ENCODE data around the gene VSX2. TPM values are rescaled to one million over a fixed set of nuclear protein-coding genes. Genes with fewer than 3 reads are reported as not detected.
A peak's percentile ranks its signal among the peaks of the same experiment; 100 is the strongest.

The VSX2 gene
- not detected in 2 replicates for total RNA-seq

DNA sequence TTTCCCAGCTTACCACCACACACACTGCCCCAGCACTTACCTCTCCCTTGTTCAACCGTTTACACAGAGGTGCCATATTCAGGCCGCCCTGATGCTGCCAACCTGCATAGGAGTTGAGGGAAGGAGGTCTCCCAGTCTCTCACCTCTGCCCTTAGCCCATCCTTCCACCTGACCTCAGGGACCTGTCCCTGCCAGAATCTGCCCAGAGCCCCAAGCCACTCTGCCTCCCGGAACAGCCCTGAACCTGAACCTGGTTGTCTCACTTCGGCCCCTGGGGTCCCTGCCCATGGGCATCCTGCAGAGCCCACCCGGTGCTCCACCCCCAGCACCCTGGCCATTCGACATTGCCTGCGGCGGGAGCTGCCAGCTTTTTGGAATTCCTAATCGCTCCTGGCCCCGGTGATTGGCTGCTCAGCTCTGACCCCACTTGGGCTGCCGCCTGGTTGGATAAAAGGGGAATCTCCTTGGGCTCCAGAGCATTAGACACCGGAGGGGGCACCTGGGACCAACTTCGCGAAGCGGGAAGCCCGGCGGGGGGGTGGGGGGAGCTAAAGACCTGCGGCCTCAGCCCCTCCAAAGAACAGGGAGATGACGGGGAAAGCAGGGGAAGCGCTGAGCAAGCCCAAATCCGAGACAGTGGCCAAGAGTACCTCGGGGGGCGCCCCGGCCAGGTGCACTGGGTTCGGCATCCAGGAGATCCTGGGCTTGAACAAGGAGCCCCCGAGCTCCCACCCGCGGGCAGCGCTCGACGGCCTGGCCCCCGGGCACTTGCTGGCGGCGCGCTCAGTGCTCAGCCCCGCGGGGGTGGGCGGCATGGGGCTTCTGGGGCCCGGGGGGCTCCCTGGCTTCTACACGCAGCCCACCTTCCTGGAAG is at the start of gene VSX2:
Gene VSX2, plus strand, starts transcription at position 476 of the 874 bp plus-strand sequence. Its CDS starts 113 bp downstream, at position 589.
- peak within 1 kb of the TSS; percentile 22 for H3K4me3 Mint-ChIP-seq

DNA sequence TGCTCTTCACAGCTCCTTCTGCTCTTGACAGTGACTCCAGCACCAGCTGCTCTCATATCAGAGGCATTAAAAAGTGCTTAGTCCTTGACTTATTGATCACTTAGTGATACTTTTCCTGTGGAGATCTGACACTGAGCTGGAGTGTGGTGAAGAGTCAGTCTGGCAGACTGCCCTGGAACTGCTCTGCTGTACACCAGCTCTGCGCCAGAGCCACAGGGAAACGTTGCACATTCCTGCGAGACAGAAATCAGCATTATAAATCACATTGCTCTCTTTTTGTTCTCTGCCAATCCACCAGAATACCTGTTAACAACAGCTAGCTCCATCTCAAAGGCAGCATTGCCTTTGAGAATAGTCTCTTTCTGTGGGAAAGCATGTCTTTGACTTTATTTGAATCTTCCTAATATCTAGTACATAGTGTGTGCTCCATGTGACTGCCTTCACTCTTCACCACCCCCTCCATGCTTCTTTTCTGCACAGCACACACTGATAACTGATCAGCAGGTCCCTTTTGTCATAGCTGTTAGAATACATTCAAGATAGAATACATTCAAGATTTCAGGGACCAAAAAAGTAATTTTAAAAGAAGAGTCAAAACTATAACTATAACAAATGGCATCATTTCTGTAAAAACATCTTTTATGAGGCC is 48.2 kb upstream of the VSX2 start:
- Mint-ChIP-seq H3K4me1 (ENCODE audit: low read depth) (no peaks in the 10 kb centered on the region), H3K27me3 (ENCODE audit: insufficient read depth) (peaks cover 2% of the 10 kb centered on the region), H3K36me3 (ENCODE audit: low read depth) (no peaks in the 10 kb centered on the region), H3K27ac (no peak overlapping the region), H3K9me3 (no peaks in the 10 kb centered on the region), H3K4me3 (no peak overlapping the region)
- intact Hi-C loops (cut with micrococcal nuclease), result no loop called here
- no peak for DNase-seq (ENCODE audit: low spot score)

More for the DNA sequence above, at the start of gene VSX2:
- Mint-ChIP-seq H3K4me1 (ENCODE audit: low read depth) (peaks cover 12% of the 10 kb centered on the region), H3K9me3 (no peaks in the 10 kb centered on the region), H3K36me3 (ENCODE audit: low read depth) (no peaks in the 10 kb centered on the region), H3K27me3 (ENCODE audit: insufficient read depth) (peaks cover 73% of the 10 kb centered on the region), H3K27ac (no peak within 1 kb of the TSS)
- intact Hi-C loops (cut with micrococcal nuclease), result no loop called here
- no peak for DNase-seq (ENCODE audit: low spot score)

DNA sequence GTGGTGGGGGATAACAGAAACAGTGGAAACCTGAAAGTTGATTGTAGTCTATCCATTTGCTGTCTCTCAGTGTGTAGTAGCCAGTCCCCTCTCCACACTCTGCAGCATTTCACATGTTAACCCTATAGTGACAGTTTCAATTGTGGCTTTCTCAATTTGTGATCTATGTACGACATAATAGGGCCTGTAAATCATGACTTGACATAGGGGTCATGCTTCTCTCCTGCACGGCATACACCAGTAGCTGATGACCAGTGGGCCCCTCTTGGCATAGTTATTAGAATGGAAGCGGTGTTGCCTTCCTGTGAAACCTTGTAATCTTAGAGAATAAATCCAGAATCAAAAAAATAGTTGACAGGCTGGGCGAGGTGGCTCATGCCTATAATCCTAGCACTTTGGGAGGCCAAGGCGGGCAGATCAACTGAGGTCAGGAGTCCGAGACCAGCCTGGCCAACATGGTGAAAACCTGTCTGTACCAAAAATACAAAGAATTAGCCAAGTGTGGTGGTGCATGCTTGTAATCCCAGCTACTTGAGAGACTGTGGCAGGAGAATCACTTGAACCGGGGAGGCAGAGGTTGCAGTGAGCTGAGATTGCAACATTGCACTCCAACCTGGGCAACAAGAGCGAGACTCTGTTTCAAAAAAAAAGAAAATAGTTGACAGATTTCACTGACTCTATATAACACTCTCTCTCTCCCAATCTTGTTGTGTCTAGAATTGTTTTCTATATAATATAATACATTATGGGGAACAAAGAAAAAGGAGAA is 44.6 kb upstream of the VSX2 start:
- Mint-ChIP-seq H3K27ac (no peak overlapping the region), H3K36me3 (ENCODE audit: low read depth) (peaks cover 6% of the 10 kb centered on the region), H3K4me3 (no peak overlapping the region), H3K4me1 (ENCODE audit: low read depth) (no peaks in the 10 kb centered on the region), H3K9me3 (no peaks in the 10 kb centered on the region), H3K27me3 (ENCODE audit: insufficient read depth) (peaks cover 2% of the 10 kb centered on the region)
- intact Hi-C loops (cut with micrococcal nuclease), result no loop called here
- no peak for DNase-seq (ENCODE audit: low spot score)

DNA sequence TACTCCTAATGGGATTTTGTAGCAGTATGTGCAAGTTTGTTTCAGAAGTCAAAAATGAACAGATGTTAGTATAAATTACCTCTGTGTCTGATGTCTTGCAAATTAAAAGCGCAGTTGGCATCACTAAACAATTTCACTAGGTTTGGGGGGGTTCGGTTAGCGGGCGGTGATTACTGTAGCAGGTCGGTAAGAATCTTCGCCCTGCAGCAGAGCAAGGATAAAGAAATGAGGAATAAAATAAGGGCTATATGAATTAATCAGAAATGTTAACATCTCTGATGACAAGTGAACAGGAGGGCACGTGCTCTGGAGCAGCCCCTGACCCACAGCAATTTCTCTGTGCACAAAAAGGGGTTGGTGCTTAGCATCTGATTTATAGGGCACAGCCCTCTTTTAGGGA is 43.6 kb upstream of the VSX2 start:
- Mint-ChIP-seq H3K9me3 (no peaks in the 10 kb centered on the region), H3K4me3 (no peak overlapping the region), H3K27me3 (ENCODE audit: insufficient read depth) (peaks cover 2% of the 10 kb centered on the region), H3K27ac (no peak overlapping the region), H3K4me1 (ENCODE audit: low read depth) (no peaks in the 10 kb centered on the region), H3K36me3 (ENCODE audit: low read depth) (peaks cover 6% of the 10 kb centered on the region)
- intact Hi-C loops (cut with micrococcal nuclease), result no loop called here
- no peak for DNase-seq (ENCODE audit: low spot score)

DNA sequence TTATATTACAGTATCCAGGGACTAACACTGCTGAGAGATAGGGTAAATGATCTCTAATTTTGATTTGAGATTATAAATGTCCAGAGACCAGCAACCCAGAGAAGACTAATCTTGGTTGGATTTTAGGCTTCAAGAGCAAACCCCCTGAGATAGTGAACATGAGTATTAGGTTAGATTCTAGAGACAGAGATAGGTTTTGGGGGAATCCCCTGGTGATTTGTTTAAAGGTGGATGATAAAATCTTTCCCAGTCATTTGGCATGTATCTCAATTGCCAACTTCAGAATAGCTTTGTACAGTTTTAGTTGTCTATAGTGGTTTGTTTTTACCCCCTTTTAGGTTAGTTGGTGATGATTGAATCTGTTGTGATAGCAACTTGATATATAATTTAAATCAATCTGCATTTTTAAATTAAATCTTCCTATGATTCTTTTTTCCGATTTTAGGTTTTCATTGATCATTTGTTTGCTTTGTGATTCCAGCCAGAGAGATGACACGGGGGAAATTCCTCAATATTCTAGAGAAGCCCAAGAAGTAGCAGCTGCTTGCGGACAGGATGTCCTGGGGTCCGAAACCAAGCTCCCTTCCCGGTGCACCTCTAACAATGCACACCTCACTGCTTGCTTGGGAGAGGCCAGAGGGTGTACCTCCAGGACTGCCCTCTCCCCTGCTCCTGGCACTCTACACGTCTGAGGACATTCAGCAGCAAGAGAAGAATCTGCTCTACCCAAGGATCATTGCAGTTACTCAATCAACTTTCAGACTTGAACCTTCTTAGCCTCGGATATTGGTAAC is 40.6 kb upstream of the VSX2 start:
- no peaks in the 10 kb centered on the region for H3K9me3 Mint-ChIP-seq
- H3K36me3 Mint-ChIP-seq (ENCODE audit: low read depth), result peaks cover 6% of the 10 kb centered on the region
- intact Hi-C loops (cut with micrococcal nuclease), result no loop called here
- no peaks in the 10 kb centered on the region for H3K4me1 Mint-ChIP-seq (ENCODE audit: low read depth)
- no peak for DNase-seq (ENCODE audit: low spot score)
- peaks cover 2% of the 10 kb centered on the region for H3K27me3 Mint-ChIP-seq (ENCODE audit: insufficient read depth)
- no peak overlapping the region for H3K4me3 Mint-ChIP-seq
- H3K27ac Mint-ChIP-seq, result no peak overlapping the region

DNA sequence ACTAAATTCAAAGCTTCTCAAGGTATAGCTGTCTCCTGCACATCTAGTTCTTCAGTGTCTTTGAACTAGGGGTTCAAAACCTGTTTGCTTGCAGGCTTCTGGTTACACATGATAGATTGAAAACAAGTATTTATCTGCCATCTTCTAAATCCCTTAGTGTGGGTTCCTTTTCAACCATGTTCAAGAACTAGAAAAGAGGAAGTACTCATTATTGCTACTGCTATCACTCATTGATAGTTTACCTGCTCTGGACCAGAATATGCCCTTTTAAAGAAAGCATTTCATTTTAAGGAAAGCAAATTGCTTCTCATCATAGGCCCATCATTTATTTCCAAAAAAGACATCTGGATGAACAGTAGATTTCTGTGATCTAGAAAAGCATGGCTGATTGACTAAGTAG is 37.1 kb upstream of the VSX2 start:
- no peaks in the 10 kb centered on the region for H3K9me3 Mint-ChIP-seq
- DNase-seq (ENCODE audit: low spot score), result no peak
- H3K4me3 Mint-ChIP-seq, result no peak overlapping the region
- intact Hi-C loops (cut with micrococcal nuclease), result no loop called here
- no peaks in the 10 kb centered on the region for H3K27me3 Mint-ChIP-seq (ENCODE audit: insufficient read depth)
- H3K4me1 Mint-ChIP-seq (ENCODE audit: low read depth), result no peaks in the 10 kb centered on the region
- peaks cover 8% of the 10 kb centered on the region for H3K36me3 Mint-ChIP-seq (ENCODE audit: low read depth)
- no peak overlapping the region for H3K27ac Mint-ChIP-seq

DNA sequence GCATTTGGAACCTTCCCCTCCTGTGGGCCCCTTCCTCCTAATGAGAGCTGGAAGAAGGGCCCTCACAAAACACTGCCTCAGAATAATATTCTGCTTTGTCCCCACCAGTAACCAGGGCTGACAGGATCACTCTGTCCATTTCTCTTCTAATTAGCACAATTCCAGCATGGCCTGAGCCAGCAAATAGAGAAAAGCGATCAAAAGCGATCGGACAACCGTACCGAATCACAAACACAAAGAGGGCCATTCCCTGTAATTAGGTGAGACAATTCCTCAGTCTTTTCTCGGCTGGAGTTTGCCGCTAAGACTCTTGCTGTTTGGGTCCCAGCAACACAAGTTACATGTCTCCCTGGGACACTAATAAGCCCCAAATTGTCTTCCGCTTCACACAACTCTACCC is 35.6 kb upstream of the VSX2 start:
- H3K27ac Mint-ChIP-seq, result no peak overlapping the region
- no peaks in the 10 kb centered on the region for H3K27me3 Mint-ChIP-seq (ENCODE audit: insufficient read depth)
- DNase-seq (ENCODE audit: low spot score), result no peak
- no peak overlapping the region for H3K4me3 Mint-ChIP-seq
- no peaks in the 10 kb centered on the region for H3K9me3 Mint-ChIP-seq
- peaks cover 7% of the 10 kb centered on the region for H3K36me3 Mint-ChIP-seq (ENCODE audit: low read depth)
- intact Hi-C loops (cut with micrococcal nuclease), result no loop called here
- H3K4me1 Mint-ChIP-seq (ENCODE audit: low read depth), result no peaks in the 10 kb centered on the region

DNA sequence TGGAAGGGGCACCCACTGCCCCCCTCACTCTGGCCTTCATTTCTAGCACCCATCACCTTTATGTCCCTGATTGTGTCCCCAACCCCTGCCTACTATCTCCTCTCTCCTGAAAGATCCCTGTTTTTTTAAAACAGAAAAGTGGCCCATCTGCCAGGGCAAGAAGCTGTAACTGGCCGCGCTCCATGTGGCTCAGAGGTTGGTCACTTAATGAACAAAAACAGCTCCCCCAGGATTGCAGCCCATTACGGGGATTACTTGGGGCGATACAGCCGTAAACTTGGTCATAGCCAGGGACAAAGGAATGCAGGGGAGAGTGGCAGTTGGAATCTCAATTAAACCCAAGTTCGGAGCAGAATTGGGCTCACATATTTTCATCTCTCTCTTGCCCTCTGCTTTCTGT is 34.8 kb upstream of the VSX2 start:
- Mint-ChIP-seq H3K27ac (no peak overlapping the region), H3K27me3 (ENCODE audit: insufficient read depth) (no peaks in the 10 kb centered on the region), H3K36me3 (ENCODE audit: low read depth) (peaks cover 1% of the 10 kb centered on the region), H3K4me1 (ENCODE audit: low read depth) (no peaks in the 10 kb centered on the region), H3K9me3 (no peaks in the 10 kb centered on the region), H3K4me3 (no peak overlapping the region)
- no peak for DNase-seq (ENCODE audit: low spot score)
- intact Hi-C loops (cut with micrococcal nuclease), result no loop called here

DNA sequence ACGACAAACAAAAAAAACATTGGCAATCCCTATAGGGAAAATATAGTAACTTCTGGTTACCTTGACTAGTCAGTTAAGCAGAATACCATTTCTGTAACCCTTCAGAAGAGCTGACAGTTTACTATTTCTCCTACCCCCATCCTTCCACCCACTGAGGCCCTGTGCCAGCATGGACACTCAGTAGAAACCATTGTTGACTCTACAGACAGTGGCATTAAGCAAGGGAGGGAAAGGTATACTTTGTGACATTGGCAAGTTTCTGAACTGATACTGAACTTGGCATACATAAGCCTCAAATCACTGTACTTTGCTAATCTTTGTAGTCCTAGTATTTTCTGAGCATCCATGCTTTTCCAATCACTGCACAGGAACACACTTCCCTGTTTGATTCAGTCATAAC is 33.4 kb upstream of the VSX2 start:
- no peak overlapping the region for H3K4me3 Mint-ChIP-seq
- peaks cover 1% of the 10 kb centered on the region for H3K36me3 Mint-ChIP-seq (ENCODE audit: low read depth)
- H3K4me1 Mint-ChIP-seq (ENCODE audit: low read depth), result no peaks in the 10 kb centered on the region
- H3K27ac Mint-ChIP-seq, result no peak overlapping the region
- no peaks in the 10 kb centered on the region for H3K9me3 Mint-ChIP-seq
- DNase-seq (ENCODE audit: low spot score), result no peak
- intact Hi-C loops (cut with micrococcal nuclease), result no loop called here
- H3K27me3 Mint-ChIP-seq (ENCODE audit: insufficient read depth), result no peaks in the 10 kb centered on the region

DNA sequence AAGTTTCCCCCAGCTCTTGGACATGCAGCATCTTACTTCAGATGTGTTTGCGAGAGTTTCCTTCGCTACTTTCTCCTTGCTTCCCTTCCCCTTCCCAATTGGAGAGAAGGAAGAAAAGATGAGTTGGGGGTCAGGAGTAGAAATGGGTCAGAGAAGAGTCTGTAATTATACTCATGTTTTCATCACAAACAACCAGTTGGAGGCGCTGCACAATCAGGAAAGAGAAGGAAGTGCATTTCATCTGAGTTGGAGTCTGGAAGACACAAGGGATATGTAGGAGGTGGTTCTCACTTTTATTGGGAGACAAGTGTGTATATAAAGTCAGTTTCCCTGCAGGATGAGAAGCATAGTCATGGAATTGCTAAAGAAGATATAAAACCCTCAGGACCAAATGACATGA is 31.3 kb upstream of the VSX2 start:
- no peak overlapping the region for H3K4me3 Mint-ChIP-seq
- DNase-seq (ENCODE audit: low spot score), result no peak
- no peaks in the 10 kb centered on the region for H3K9me3 Mint-ChIP-seq

DNA sequence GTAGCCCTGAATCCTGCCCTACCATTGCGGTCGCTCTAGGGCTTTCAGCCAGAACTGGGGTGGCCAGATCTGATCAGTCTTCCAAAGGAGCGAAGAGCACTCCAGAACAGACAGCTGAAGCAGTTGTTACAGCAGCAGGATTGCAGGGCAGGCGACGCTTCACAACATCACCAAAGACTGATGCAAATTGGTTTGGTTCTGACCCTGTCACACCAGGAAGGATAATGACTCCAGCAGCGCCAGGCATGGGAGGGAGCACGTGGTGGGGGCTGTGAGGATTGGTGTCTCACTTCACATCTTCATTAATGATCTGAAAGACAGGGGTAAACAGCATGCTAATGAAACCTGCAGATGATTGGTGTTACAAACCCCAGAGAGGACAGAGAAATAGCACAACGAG is 30.6 kb upstream of the VSX2 start:
- no peak overlapping the region for H3K4me3 Mint-ChIP-seq
- DNase-seq (ENCODE audit: low spot score), result no peak
- no peaks in the 10 kb centered on the region for H3K9me3 Mint-ChIP-seq
- H3K27ac Mint-ChIP-seq, result no peak overlapping the region
- H3K36me3 Mint-ChIP-seq (ENCODE audit: low read depth), result peaks cover 1% of the 10 kb centered on the region
- H3K27me3 Mint-ChIP-seq (ENCODE audit: insufficient read depth), result peaks cover 3% of the 10 kb centered on the region
- intact Hi-C loops (cut with micrococcal nuclease), result no loop called here
- H3K4me1 Mint-ChIP-seq (ENCODE audit: low read depth), result no peaks in the 10 kb centered on the region

More for the DNA sequence above, 31.3 kb upstream of the VSX2 start:
- H3K27me3 Mint-ChIP-seq (ENCODE audit: insufficient read depth), result peaks cover 1% of the 10 kb centered on the region
- intact Hi-C loops (cut with micrococcal nuclease), result no loop called here
- H3K36me3 Mint-ChIP-seq (ENCODE audit: low read depth), result peaks cover 1% of the 10 kb centered on the region
- H3K27ac Mint-ChIP-seq, result no peak overlapping the region
- no peaks in the 10 kb centered on the region for H3K4me1 Mint-ChIP-seq (ENCODE audit: low read depth)

DNA sequence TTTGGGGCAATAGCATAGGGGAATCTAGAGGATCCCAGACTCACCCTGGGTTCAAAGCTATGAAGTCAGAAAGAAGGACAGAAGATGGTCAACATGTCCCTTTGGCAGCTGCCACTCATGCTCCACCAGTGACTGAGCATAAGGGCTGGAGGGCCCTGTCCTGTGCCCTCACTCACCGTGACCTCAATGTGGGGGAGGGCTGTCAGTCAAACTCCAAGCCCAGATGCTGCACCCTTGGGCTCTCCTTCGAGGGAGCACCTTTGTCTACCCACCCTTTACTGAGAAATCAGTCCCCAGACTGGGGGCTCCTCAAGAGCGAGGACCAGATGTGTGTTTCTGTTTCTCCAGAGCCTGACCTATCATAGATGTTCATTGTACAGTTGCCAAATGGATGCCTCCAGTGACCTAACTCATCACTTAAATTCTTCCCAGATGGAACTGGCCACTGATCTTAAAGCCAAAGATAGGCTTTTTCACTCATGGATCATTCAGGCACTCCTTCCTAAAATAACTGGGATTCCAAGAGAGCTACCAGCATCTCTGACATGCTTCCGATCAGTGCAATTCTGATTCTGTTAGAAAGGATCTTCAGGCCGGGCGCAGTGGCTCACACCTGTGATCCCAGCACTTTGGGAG is 27.2 kb upstream of the VSX2 start:
- Mint-ChIP-seq H3K27ac (no peak overlapping the region), H3K27me3 (ENCODE audit: insufficient read depth) (peaks cover 12% of the 10 kb centered on the region), H3K4me1 (ENCODE audit: low read depth) (no peaks in the 10 kb centered on the region), H3K9me3 (no peaks in the 10 kb centered on the region), H3K4me3 (no peak overlapping the region), H3K36me3 (ENCODE audit: low read depth) (no peaks in the 10 kb centered on the region)
- no peak for DNase-seq (ENCODE audit: low spot score)
- intact Hi-C loops (cut with micrococcal nuclease), result no loop called here

Measured in activated T-helper 1 cell treated with anti-CD3 and anti-CD28 coated beads, Interleukin-12 subunit alpha, Interleukin-12 subunit beta, Interleukin-2, Interleukin-4 antibody, amounts not matched to agents 30 ng/mL and 10 ng/mL and 1 ng/mL, durations not matched to agents 14 hours and 24 hours and 36 hours (primary cell).